IPS-15b (cell line): ENCODE measurements around the gene C3orf70.
"Not testable (repeated sequence)": the region's sequence is repeated elsewhere in the genome, so short reads cannot be mapped to it uniquely, and the experiment has no call there.

Source experiments
- H3K27me3 ChIP-seq: one replicate; pipeline ENCODE4 v1.6.1; 2013; ENCODE audit warnings: low read length; ENCODE audit not compliant: control insufficient read depth, insufficient read depth
- H3K36me3 ChIP-seq: one replicate; pipeline ENCODE4 v1.6.1; 2013; ENCODE audit warnings: low read length; ENCODE audit not compliant: control insufficient read depth, insufficient read depth
- H3K4me1 ChIP-seq: one replicate; pipeline ENCODE4 v1.6.1; 2013; ENCODE audit warnings: mild to moderate bottlenecking, low read length; ENCODE audit not compliant: control insufficient read depth, insufficient read depth
- H3K4me3 ChIP-seq: one replicate; pipeline ENCODE4 v1.5.1; 2013; ENCODE audit warnings: low read depth, low read length
- H3K9ac ChIP-seq: one replicate; pipeline ENCODE4 v1.6.1; 2013; ENCODE audit warnings: low read depth, mild to moderate bottlenecking, low read length
- H3K9me3 ChIP-seq: one replicate; pipeline ENCODE4 v1.6.1; 2013; ENCODE audit warnings: mild to moderate bottlenecking, low read length; ENCODE audit not compliant: control insufficient read depth, insufficient read depth

C3orf70 gene

GRCh38 chr3:185106256-185106890 lies 46.5 kb downstream of the C3orf70 start:
- not testable (repeated sequence) for H3K9ac ChIP-seq, H3K4me3 ChIP-seq, H3K27me3 ChIP-seq, H3K4me1 ChIP-seq, H3K36me3 ChIP-seq, H3K9me3 ChIP-seq

GRCh38 chr3:185103359-185104127 lies 49.3 kb downstream of the C3orf70 start:
- Histone ChIP-seq H3K9me3 (no peaks in the 10 kb centered on the region), H3K4me1 (no peaks in the 10 kb centered on the region), H3K4me3 (no peak overlapping the region), H3K36me3 (no peaks in the 10 kb centered on the region), H3K27me3 (no peaks in the 10 kb centered on the region), H3K9ac (no peak overlapping the region)

- Histone ChIP-seq H3K4me3 (no peak overlapping the region), H3K27me3 (no peaks in the 10 kb centered on the region), H3K36me3 (no peaks in the 10 kb centered on the region), H3K9ac (no peak overlapping the region), H3K4me1 (no peaks in the 10 kb centered on the region), H3K9me3 (no peaks in the 10 kb centered on the region)
Measured at GRCh38 chr3:185094697-185095096, 58.2 kb downstream of the C3orf70 start.

GRCh38 chr3:185093116-185093515 lies 59.7 kb downstream of the C3orf70 start:
- Histone ChIP-seq H3K27me3 (no peaks in the 10 kb centered on the region), H3K9ac (no peak overlapping the region), H3K36me3 (no peaks in the 10 kb centered on the region), H3K4me1 (no peaks in the 10 kb centered on the region), H3K4me3 (no peak overlapping the region), H3K9me3 (no peaks in the 10 kb centered on the region)

DNA sequence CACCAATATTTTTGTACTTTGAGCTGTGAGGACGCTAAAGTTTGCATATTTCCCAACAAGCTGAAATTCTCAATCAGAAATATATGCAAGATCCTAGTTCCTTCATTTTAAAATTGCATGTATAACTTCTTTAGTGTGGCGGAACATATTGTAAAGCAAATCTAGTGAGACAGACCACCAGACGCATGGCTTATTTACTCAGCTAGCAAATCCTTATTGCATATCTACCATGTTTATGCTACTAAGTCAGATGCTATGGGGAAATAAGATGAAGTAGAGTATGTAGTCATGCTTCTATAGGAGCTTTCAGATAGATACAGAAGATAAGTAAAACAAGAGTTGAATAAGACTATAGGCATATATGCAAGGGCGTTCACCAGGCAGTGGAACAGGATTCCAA lies 62.0 kb downstream of the C3orf70 start:
- Histone ChIP-seq H3K9ac (no peak overlapping the region), H3K4me1 (no peaks in the 10 kb centered on the region), H3K27me3 (no peaks in the 10 kb centered on the region), H3K9me3 (no peaks in the 10 kb centered on the region), H3K4me3 (no peak overlapping the region), H3K36me3 (no peaks in the 10 kb centered on the region)

DNA sequence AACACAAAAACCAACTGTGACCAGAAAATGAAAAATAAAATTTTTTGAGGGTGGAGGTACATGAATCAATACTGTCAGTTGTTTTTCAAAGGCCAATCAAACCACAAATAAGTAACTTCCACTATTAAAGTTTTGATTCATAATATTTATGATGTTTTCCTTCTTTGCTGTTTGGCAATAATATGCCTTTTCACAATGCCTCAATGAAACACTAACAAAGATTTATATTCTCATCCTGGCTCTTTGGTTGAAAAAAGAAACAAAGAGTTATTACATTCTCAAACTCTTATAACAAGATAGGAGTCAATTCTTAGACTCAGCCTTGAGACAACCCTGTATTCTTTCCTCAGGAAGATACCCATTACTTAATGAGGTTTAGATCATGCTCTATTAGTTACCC lies 63.1 kb downstream of the C3orf70 start:
- Histone ChIP-seq H3K9ac (no peak overlapping the region), H3K9me3 (no peaks in the 10 kb centered on the region), H3K4me1 (no peaks in the 10 kb centered on the region), H3K27me3 (no peaks in the 10 kb centered on the region), H3K36me3 (no peaks in the 10 kb centered on the region), H3K4me3 (no peak overlapping the region)

GRCh38 chr3:185089343-185089742 lies 63.5 kb downstream of the C3orf70 start:
- no peak overlapping the region for H3K4me3 ChIP-seq
- H3K36me3 ChIP-seq = no peaks in the 10 kb centered on the region
- H3K9ac ChIP-seq = no peak overlapping the region
- no peaks in the 10 kb centered on the region for H3K27me3 ChIP-seq
- H3K9me3 ChIP-seq = no peaks in the 10 kb centered on the region
- no peaks in the 10 kb centered on the region for H3K4me1 ChIP-seq

DNA sequence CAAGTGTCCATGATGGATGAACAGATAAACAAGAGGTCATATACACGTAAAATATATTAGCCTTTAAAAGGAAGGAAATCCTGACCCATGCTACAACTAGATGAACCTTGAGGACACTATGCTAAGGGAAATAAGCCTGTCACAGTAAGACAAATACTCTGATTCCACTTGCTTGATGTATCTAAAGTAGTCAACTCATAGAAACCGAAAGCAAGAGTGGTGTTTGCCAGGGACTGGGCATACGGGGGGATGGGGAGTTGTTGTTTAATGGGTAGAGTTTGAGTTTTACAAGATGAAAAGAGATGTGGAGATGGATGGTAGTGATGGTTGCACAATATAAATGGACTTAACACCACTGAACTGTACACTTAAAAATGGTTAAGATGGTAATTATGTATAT lies 65.4 kb downstream of the C3orf70 start:
- Histone ChIP-seq H3K36me3 (no peaks in the 10 kb centered on the region), H3K27me3 (no peaks in the 10 kb centered on the region), H3K9ac (no peak overlapping the region), H3K9me3 (no peaks in the 10 kb centered on the region), H3K4me1 (no peaks in the 10 kb centered on the region), H3K4me3 (no peak overlapping the region)

DNA sequence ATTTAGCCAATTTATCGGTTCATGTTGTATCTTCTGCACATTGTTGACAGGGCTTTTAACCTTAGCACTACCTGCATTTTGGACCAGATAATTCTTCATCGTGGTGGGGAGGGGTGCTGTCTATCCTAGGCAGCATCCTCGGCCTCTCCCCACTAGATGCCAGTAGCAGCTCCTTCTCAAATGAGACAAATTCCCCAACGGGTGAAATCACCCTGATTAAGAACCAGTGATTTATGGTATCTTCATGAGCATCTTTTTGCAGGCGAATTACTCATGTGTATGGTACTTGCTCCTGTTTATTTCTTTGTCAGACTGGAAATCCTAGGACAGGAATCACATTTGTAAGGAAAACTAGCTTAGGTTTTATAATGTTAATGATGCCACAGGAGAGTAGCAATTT lies 68.0 kb downstream of the C3orf70 start:
- H3K9ac ChIP-seq = no peak overlapping the region
- H3K9me3 ChIP-seq = no peaks in the 10 kb centered on the region
- H3K27me3 ChIP-seq = no peaks in the 10 kb centered on the region
- H3K4me1 ChIP-seq = no peaks in the 10 kb centered on the region
- no peaks in the 10 kb centered on the region for H3K36me3 ChIP-seq
- H3K4me3 ChIP-seq = no peak overlapping the region

- no peaks in the 10 kb centered on the region for H3K9me3 ChIP-seq
- H3K4me1 ChIP-seq = no peaks in the 10 kb centered on the region
- H3K9ac ChIP-seq = no peak overlapping the region
- no peaks in the 10 kb centered on the region for H3K27me3 ChIP-seq
- no peaks in the 10 kb centered on the region for H3K36me3 ChIP-seq
- H3K4me3 ChIP-seq = no peak overlapping the region
Measured at GRCh38 chr3:185084402-185084801, 68.5 kb downstream of the C3orf70 start.

DNA sequence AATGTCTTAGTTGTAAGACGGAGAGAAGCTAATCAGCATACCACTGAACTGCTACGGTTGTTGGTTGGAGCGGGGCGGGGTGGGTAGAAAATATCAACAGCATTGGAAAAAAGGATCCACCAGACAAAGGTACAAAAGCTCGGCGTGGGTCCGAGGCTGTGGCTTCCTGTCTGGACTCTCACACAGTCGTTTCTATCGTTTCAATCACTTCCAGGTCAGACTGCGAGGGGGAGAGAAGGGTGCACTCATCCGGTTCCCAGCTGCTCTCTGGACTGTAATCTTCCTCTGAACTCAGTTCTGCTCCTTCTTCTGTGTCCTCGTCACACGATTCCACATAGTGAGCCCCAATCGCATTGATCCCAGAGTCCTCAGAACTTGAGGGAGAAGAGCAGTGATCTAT lies 70.0 kb downstream of the C3orf70 start:
- no peak overlapping the region for H3K9ac ChIP-seq
- no peaks in the 10 kb centered on the region for H3K27me3 ChIP-seq
- H3K4me1 ChIP-seq = no peaks in the 10 kb centered on the region
- H3K36me3 ChIP-seq = no peaks in the 10 kb centered on the region
- no peaks in the 10 kb centered on the region for H3K9me3 ChIP-seq
- H3K4me3 ChIP-seq = no peak overlapping the region

- H3K36me3 ChIP-seq = no peaks in the 10 kb centered on the region
- H3K4me3 ChIP-seq = no peak overlapping the region
- no peak overlapping the region for H3K9ac ChIP-seq
- H3K9me3 ChIP-seq = no peaks in the 10 kb centered on the region
- no peaks in the 10 kb centered on the region for H3K4me1 ChIP-seq
- H3K27me3 ChIP-seq = no peaks in the 10 kb centered on the region
Measured at GRCh38 chr3:185082149-185082548, 70.7 kb downstream of the C3orf70 start.
